ENCODE measurements around the gene ARMC7. TPM values are rescaled to one million over a fixed set of nuclear protein-coding genes. Genes with fewer than 3 reads are reported as not detected.

ARMC7 gene
- total and polyA plus RNA-seq, 7 donors, result 3.2 to 18.9 (median 7.8) TPM

DNA sequence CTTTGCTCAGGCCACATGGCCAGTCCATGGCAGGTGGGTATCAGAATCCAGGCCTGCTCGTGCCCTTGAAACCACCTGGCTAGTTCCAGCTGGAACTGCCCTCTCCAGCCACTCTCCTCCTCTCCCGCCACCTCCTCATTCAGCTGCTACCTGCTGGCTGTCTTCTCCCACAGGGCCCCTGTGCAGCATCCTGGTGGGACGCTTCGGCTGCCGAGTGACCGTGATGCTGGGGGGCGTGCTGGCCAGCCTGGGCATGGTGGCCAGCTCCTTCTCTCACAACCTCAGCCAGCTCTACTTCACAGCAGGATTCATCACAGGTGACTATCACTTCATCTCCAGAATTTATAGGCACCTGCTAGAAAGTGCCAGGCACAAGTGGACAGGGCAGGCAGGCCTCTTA is 11.9 kb upstream of the ARMC7 start:
- Histone ChIP-seq H3K36me3 (peaks cover 0 to 13% (median 0%) of the 10 kb centered on the region in 4 donors), H3K27ac (no peak overlapping the region), H3K27me3 (no peaks in the 10 kb centered on the region), H3K9me3 (no peaks in the 10 kb centered on the region), H3K4me1 (peaks cover 0 to 8% (median 3%) of the 10 kb centered on the region in 4 donors), H3K4me3 (no peak overlapping the region)
- no peak for DNase-seq
- TF ChIP-seq POLR2AphosphoS5 (IDR thresholded peaks at IDR 0.05) (no peak), POLR2A (IDR thresholded peaks at IDR 0.05) (no peak), EP300 (IDR thresholded peaks at IDR 0.05) (no peak)
- TF ChIP-seq, protein P1, sequence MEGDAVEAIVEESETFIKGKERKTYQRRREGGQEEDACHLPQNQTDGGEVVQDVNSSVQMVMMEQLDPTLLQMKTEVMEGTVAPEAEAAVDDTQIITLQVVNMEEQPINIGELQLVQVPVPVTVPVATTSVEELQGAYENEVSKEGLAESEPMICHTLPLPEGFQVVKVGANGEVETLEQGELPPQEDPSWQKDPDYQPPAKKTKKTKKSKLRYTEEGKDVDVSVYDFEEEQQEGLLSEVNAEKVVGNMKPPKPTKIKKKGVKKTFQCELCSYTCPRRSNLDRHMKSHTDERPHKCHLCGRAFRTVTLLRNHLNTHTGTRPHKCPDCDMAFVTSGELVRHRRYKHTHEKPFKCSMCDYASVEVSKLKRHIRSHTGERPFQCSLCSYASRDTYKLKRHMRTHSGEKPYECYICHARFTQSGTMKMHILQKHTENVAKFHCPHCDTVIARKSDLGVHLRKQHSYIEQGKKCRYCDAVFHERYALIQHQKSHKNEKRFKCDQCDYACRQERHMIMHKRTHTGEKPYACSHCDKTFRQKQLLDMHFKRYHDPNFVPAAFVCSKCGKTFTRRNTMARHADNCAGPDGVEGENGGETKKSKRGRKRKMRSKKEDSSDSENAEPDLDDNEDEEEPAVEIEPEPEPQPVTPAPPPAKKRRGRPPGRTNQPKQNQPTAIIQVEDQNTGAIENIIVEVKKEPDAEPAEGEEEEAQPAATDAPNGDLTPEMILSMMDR (IDR thresholded peaks at IDR 0.05), result no peak
- intact Hi-C loops (cut with DNase I), result no loop called here
- 94 to 95% methylated on average over 7 of the region's 7 CpGs for WGBS, 2 donors

DNA sequence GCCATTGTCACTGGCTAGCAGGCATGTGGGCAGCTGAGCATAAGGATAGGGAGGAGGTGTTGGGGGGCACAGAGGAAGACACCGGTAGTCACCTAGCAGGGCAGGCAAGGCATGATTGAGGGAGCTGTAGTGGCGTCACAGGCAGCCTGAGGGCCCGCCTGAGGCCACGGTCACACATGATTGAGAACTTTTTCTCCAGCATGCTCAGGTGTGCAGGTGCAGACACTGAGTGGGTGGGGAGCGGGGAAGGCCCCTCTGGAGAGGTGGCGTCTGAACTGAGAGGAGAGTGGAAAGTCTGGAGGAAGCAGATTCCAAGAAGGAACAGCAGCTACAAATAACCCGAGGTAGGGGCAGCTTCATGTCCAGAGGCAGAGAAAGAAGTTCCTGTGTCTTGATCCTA is 10.9 kb upstream of the ARMC7 start:
- Histone ChIP-seq H3K27ac (no peak overlapping the region), H3K9me3 (no peaks in the 10 kb centered on the region), H3K4me1 (peaks cover 0 to 8% (median 6%) of the 10 kb centered on the region in 4 donors), H3K4me3 (no peak overlapping the region), H3K27me3 (no peaks in the 10 kb centered on the region), H3K36me3 (peaks cover 0 to 13% (median 0%) of the 10 kb centered on the region in 4 donors)
- intact Hi-C loops (cut with DNase I), result no loop called here
- 89 to 95% methylated on average over 7 of the region's 7 CpGs for WGBS, 2 donors
- TF ChIP-seq, protein P1 (IDR thresholded peaks at IDR 0.05), result no peak
- no peak for TF ChIP-seq EP300 (IDR thresholded peaks at IDR 0.05)
- no peak for TF ChIP-seq POLR2A (IDR thresholded peaks at IDR 0.05)
- no peak for TF ChIP-seq POLR2AphosphoS5 (IDR thresholded peaks at IDR 0.05)
- no peak for DNase-seq

DNA sequence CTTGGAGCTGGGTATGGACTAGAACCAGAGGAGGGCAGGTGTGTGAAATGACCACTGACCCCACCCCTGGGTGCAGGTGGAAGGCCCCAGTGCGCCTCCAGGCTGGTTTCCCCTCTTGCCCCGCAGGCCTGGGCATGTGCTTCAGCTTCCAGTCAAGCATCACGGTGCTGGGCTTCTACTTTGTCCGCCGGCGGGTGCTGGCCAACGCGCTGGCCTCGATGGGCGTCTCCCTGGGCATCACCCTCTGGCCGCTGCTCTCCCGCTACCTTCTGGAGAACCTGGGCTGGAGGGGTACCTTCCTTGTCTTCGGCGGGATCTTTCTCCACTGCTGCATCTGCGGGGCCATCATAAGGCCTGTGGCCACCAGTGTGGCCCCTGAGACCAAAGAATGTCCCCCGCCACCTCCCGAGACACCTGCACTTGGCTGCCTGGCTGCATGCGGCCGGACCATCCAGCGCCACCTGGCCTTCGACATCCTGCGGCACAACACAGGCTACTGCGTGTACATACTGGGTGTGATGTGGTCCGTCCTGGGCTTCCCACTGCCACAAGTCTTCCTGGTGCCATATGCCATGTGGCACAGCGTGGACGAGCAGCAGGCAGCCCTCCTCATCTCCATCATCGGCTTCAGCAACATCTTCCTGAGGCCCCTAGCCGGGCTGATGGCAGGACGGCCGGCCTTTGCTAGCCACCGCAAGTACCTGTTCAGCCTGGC is 9.7 kb upstream of the ARMC7 start:
- Histone ChIP-seq H3K4me3 (no peak overlapping the region), H3K36me3 (peaks cover 0 to 13% (median 0%) of the 10 kb centered on the region in 4 donors), H3K9me3 (no peaks in the 10 kb centered on the region), H3K27ac (no peak overlapping the region), H3K27me3 (no peaks in the 10 kb centered on the region), H3K4me1 (peaks cover 0 to 10% (median 7%) of the 10 kb centered on the region in 4 donors)
- DNase-seq, result no peak
- TF ChIP-seq, protein P1 (IDR thresholded peaks at IDR 0.05), result no peak
- no peak for TF ChIP-seq POLR2A (IDR thresholded peaks at IDR 0.05)
- TF ChIP-seq EP300 (IDR thresholded peaks at IDR 0.05), result no peak
- no peak for TF ChIP-seq POLR2AphosphoS5 (IDR thresholded peaks at IDR 0.05)
- WGBS, 2 donors, result 97 to 98% methylated on average over 31 of the region's 31 CpGs
- intact Hi-C loops (cut with DNase I), result no loop called here

DNA sequence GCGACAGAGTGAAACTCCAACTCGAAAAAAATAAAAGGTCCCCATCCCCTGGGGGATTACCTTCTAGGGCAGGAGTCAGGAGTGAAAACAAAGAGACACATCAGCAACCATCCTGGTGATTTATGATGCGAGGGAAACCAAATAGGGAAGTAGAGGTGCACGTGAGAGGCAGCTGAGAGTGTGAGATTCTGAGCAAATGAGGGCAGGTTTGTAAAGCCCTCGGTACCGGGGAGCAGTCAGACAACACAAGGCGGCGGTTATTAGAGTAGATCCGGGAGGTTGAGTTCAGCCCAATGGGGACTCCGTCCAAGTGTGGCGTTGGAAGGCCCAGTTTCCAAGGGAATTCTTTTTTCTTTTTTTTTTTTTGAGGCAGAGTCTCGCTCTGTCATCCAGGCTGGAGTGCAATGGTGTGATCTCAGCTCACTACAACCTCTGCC is 7.4 kb upstream of the ARMC7 start:
- no peak overlapping the region for H3K4me3 ChIP-seq
- TF ChIP-seq POLR2A (IDR thresholded peaks at IDR 0.05), result no peak
- TF ChIP-seq EP300 (IDR thresholded peaks at IDR 0.05), result no peak
- TF ChIP-seq, protein P1 (IDR thresholded peaks at IDR 0.05), result no peak
- TF ChIP-seq POLR2AphosphoS5 (IDR thresholded peaks at IDR 0.05), result no peak
- no peaks in the 10 kb centered on the region for H3K9me3 ChIP-seq
- DNase-seq, result no peak
- H3K4me1 ChIP-seq, result peaks cover 0 to 10% (median 0%) of the 10 kb centered on the region in 4 donors
- 51 to 67% methylated on average over 12 of the region's 12 CpGs for WGBS, 2 donors
- peaks cover 0 to 13% (median 0%) of the 10 kb centered on the region in 4 donors for H3K36me3 ChIP-seq
- intact Hi-C loops (cut with DNase I), result no loop called here
- no peak overlapping the region for H3K27ac ChIP-seq
- no peaks in the 10 kb centered on the region for H3K27me3 ChIP-seq

All from sigmoid colon (tissue), 7 donors.